HG02571 (cell line): ENCODE results near the gene KCND3.
"Not testable (repeated sequence)": the region's sequence is repeated elsewhere in the genome, so short reads cannot be mapped to it uniquely, and the experiment has no call there.

Experiments
- ATAC-seq: cut with Tn5 transposase; IDR thresholded peaks from one replicate; pipeline ENCODE4 v1.9.1; 2021; ENCODE audit warnings: mild to moderate bottlenecking, moderate library complexity; ENCODE audit not compliant: unreplicated experiment

Gene KCND3

GRCh38 chr1:111818546-111818945 is 170.9 kb downstream of the KCND3 start:
- ATAC-seq = no peak

GRCh38 chr1:111818081-111818480 is 171.4 kb downstream of the KCND3 start:
- ATAC-seq = no peak

GRCh38 chr1:111814642-111815041 is 174.8 kb downstream of the KCND3 start:
- no peak for ATAC-seq

- no peak for ATAC-seq
These were observed 175.2 kb downstream of the KCND3 start for GRCh38 chr1:111814305-111814628.

GRCh38 chr1:111813440-111814304 is 175.8 kb downstream of the KCND3 start:
- no peak for ATAC-seq

GRCh38 chr1:111812306-111812705 is 177.2 kb downstream of the KCND3 start:
- ATAC-seq = no peak

- ATAC-seq = no peak
These were observed 177.6 kb downstream of the KCND3 start for GRCh38 chr1:111811891-111812290.

GRCh38 chr1:111805251-111805650 is 184.2 kb downstream of the KCND3 start:
- ATAC-seq = no peak

GRCh38 chr1:111804776-111805175 is 184.7 kb downstream of the KCND3 start:
- no peak for ATAC-seq

GRCh38 chr1:111803951-111804350 is 185.5 kb downstream of the KCND3 start:
- no peak for ATAC-seq

GRCh38 chr1:111802984-111803383 is 186.5 kb downstream of the KCND3 start:
- ATAC-seq = no peak

GRCh38 chr1:111802110-111802509 is 187.4 kb downstream of the KCND3 start:
- ATAC-seq = no peak

GRCh38 chr1:111801071-111801850 is 188.2 kb downstream of the KCND3 start:
- no peak for ATAC-seq

- not testable (repeated sequence) for ATAC-seq
These were observed 189.7 kb downstream of the KCND3 start for GRCh38 chr1:111799722-111800121.

- no peak for ATAC-seq
These were observed 190.9 kb downstream of the KCND3 start for GRCh38 chr1:111798580-111798979.

GRCh38 chr1:111795401-111795800 is 194.1 kb downstream of the KCND3 start:
- no peak for ATAC-seq

GRCh38 chr1:111793923-111794322 is 195.5 kb downstream of the KCND3 start:
- ATAC-seq = no peak

GRCh38 chr1:111792249-111792648 is 197.2 kb downstream of the KCND3 start:
- no peak for ATAC-seq

- ATAC-seq = no peak
These were observed 197.7 kb downstream of the KCND3 start for GRCh38 chr1:111791776-111792175.

- no peak for ATAC-seq
These were observed 199.7 kb downstream of the KCND3 start for GRCh38 chr1:111789666-111790316.

- ATAC-seq = no peak
These were observed 200.3 kb downstream of the KCND3 start for GRCh38 chr1:111789142-111789541.
